Measurements from ENCODE around the gene KLF11.

DNA sequence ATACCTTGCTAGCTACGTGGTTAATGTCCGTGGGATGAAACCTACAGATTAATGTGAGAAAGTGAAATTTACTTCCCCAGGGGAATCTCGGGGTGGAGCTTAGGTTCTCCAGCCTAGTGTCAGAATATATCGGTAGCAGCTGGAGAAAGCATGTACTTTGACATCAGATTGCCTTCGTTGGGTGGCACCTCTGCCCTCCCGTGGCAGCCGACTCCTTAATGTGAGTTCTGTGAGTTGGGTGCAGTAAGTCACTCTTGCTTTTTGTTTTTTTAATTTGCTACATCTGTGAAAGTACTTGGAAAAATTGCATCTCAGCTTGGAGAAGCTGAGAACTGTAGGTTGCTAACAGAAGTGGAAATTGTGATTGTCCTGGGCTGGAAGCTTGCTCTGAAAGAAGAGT is 3.6 kb downstream of the KLF11 start:
- TF ChIP-seq POLR2AphosphoS5 (IDR thresholded peaks at IDR 0.05; ENCODE audit: low read depth, low read length) (no peak), POLR2A (IDR thresholded peaks at IDR 0.05; ENCODE audit: low read depth, low read length) (no peak)

All from GM12891 (cell line).